Lung (tissue), 12 donors: ENCODE data around the gene ARHGEF7. TPM values are rescaled to one million over a fixed set of nuclear protein-coding genes. Genes with fewer than 3 reads are reported as not detected.

Experiments
- ATAC-seq: fragments of 200-7000 bp; cut with Tn5 transposase; one replicate; pipeline ENCODE4 v1.9.1; 2020; ENCODE audit warnings: moderate number of reproducible peaks; ENCODE audit not compliant: insufficient read depth, low FRiP score
- DNase-seq, 3 donors: peaks; one replicate each; pipeline ENCODE4 v3.0.0-alpha.2; 2013 to 2017
- H3K27ac ChIP-seq, 2 donors: one replicate each; pipeline ENCODE4 v1.5.1; 2013; ENCODE audit warnings: mild to moderate bottlenecking in 2 of 2, moderate library complexity in 2 of 2, control low read depth in 1 of 2, inconsistent platforms in 1 of 2, low read depth in 1 of 2, low read length in 1 of 2
- H3K27me3 ChIP-seq, 3 donors: one replicate each; pipeline ENCODE4 v1.5.1; 2013; ENCODE audit warnings: low read length in 2 of 3; ENCODE audit not compliant: control insufficient read depth in 3 of 3, insufficient read depth in 3 of 3
- H3K36me3 ChIP-seq, 4 donors: one replicate each; pipeline ENCODE4 v1.5.1; 2013; ENCODE audit warnings: low read length in 4 of 4, mild to moderate bottlenecking in 1 of 4, moderate library complexity in 1 of 4; ENCODE audit not compliant: control insufficient read depth in 4 of 4, insufficient read depth in 4 of 4
- H3K4me1 ChIP-seq, 5 donors: one replicate each; pipeline ENCODE4 v1.5.1; 2013; ENCODE audit warnings: low read length in 5 of 5, mild to moderate bottlenecking in 2 of 5, moderate library complexity in 1 of 5; ENCODE audit not compliant: control insufficient read depth in 5 of 5, insufficient read depth in 5 of 5
- H3K4me3 ChIP-seq: one replicate; pipeline ENCODE4 v1.5.1; 2013; ENCODE audit warnings: mild to moderate bottlenecking, control low read depth, moderate library complexity
- H3K9ac ChIP-seq, 2 donors: one replicate each; pipeline ENCODE4 v1.5.1; 2013; ENCODE audit warnings: low read length in 2 of 2, control low read depth in 1 of 2; ENCODE audit not compliant: insufficient read depth in 1 of 2
- H3K9me3 ChIP-seq, 4 donors: one replicate each; pipeline ENCODE4 v1.5.1; 2013; ENCODE audit warnings: low read length in 3 of 4, mild to moderate bottlenecking in 1 of 4, moderate library complexity in 1 of 4; ENCODE audit not compliant: control insufficient read depth in 4 of 4, insufficient read depth in 3 of 4
- WGBS, 2 donors: extraction: QIAGEN DNeasy Blood & Tissue Kit; methylation state at CpG; one replicate each; pipeline ENCODE4 v1.1.7; 2013; 5-methylcytosine and 5-hydroxymethylcytosine counted together
- polyA plus RNA-seq, 2 donors: library from polyadenylated mRNA; stranded (reverse); fragments of 200-250 nt; gene quantifications; one replicate each; pipeline ENCODE4 v1.2.1, GENCODE V29; 2013
- total RNA-seq, 2 donors: library from RNA; depleted of rRNA in 1 of 2; stranded (reverse); fragments of >200 nt in 1 of 2; gene quantifications; one replicate each; pipeline ENCODE4 v1.2.1, GENCODE V29; 2014 to 2021
- TF ChIP-seq, protein P1 (sequence below): IDR thresholded peaks from 2 replicates; pipeline ENCODE4 v1.5.1; 2012; ENCODE audit warnings: mild to moderate bottlenecking; ENCODE audit errors: control extremely low read depth, extremely low read depth
- donor health status: control.
- donor health status: control.
- donor health status: Bipolar disorder and iron deficiency.
- donor health status: healthy.
- donor health status: DM: yes; HTN: yes; CAD: no.

The ARHGEF7 gene
- total and polyA plus RNA-seq, 4 donors: 20.9 to 143 (median 37.8) TPM

DNA sequence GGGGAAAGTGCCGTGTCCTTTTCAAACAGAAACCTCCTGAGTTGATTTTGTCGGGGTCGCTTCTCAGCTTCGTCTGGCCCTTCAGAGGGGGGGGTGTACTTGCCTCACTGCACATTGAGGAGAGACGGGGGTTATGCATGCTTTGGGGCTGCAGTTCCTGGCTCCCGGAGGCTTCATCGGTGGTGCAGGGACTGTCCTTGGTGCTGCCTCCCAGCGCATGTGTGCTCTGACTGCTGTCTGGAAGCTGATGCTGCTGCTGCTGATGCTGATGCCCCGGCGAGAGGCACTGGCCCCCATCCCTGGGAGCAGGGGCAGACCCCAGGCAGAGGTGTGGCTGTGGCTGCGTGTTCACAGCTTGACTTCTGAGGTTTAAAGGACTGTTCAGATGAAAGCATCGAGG, 91.0 kb downstream of the ARHGEF7 start:
- Histone ChIP-seq H3K9ac (no peak overlapping the region), H3K36me3 (peaks cover 0 to 3% (median 1%) of the 10 kb centered on the region in 4 donors), H3K9me3 (no peaks in the 10 kb centered on the region), H3K27ac (no peak overlapping the region), H3K4me1 (peaks cover 16 to 48% (median 36%) of the 10 kb centered on the region in 5 donors), H3K4me3 (no peak overlapping the region), H3K27me3 (no peaks in the 10 kb centered on the region)
- TF ChIP-seq, protein P1, sequence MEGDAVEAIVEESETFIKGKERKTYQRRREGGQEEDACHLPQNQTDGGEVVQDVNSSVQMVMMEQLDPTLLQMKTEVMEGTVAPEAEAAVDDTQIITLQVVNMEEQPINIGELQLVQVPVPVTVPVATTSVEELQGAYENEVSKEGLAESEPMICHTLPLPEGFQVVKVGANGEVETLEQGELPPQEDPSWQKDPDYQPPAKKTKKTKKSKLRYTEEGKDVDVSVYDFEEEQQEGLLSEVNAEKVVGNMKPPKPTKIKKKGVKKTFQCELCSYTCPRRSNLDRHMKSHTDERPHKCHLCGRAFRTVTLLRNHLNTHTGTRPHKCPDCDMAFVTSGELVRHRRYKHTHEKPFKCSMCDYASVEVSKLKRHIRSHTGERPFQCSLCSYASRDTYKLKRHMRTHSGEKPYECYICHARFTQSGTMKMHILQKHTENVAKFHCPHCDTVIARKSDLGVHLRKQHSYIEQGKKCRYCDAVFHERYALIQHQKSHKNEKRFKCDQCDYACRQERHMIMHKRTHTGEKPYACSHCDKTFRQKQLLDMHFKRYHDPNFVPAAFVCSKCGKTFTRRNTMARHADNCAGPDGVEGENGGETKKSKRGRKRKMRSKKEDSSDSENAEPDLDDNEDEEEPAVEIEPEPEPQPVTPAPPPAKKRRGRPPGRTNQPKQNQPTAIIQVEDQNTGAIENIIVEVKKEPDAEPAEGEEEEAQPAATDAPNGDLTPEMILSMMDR: no peak
- DNase-seq (no peak), ATAC-seq (no peak)
- 91 to 93% methylated on average over 12 of the region's 12 CpGs for WGBS, 2 donors

GRCh38 chr13:111209613-111210012, 94.5 kb downstream of the ARHGEF7 start:
- TF ChIP-seq, protein P1: no peak
- H3K4me3 ChIP-seq: no peak overlapping the region
- peaks cover 0 to 3% (median 1%) of the 10 kb centered on the region in 4 donors for H3K36me3 ChIP-seq
- H3K9ac ChIP-seq: no peak overlapping the region
- peaks cover 13 to 30% (median 27%) of the 10 kb centered on the region in 5 donors for H3K4me1 ChIP-seq
- no peak overlapping the region for H3K27ac ChIP-seq
- H3K27me3 ChIP-seq: no peaks in the 10 kb centered on the region
- 89 to 97% methylated on average over 9 of the region's 9 CpGs for WGBS, 2 donors
- DNase-seq: no peak
- ATAC-seq: no peak
- no peaks in the 10 kb centered on the region for H3K9me3 ChIP-seq

DNA sequence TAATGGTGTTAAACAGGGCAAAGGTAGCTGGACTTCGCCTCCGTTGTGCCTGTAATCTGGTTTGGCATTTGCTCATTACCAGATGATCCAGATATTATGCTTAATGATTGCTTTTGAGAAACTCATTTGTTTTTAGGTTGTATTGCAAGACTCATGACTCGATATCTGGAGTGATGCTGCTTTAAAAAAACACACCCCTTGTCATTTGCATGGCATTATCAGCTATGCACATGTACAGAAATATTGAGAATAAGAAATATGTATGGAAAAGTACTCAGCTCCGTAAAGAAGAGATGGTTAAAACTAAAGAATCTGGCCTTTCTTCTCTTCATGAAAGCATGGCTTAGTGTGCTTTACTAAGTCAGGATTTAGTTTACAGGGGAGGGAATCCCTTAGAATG, 95.0 kb downstream of the ARHGEF7 start:
- Histone ChIP-seq H3K4me1 (peaks cover 12 to 29% (median 26%) of the 10 kb centered on the region in 5 donors), H3K36me3 (peaks cover 0 to 3% (median 1%) of the 10 kb centered on the region in 4 donors), H3K27ac (no peak overlapping the region), H3K9ac (peak overlapping the region in 1 of 2 donors; percentile 71), H3K9me3 (no peaks in the 10 kb centered on the region), H3K4me3 (no peak overlapping the region), H3K27me3 (no peaks in the 10 kb centered on the region)
- TF ChIP-seq, protein P1: no peak
- DNase-seq: no peak
- ATAC-seq: no peak
- WGBS, 2 donors: 71 to 81% methylated on average over 4 of the region's 4 CpGs
